Sigmoid colon (tissue), 7 donors: ENCODE measurements around the gene TRPV4. TPM values are rescaled to one million over a fixed set of nuclear protein-coding genes. Genes with fewer than 3 reads are reported as not detected.

Experiments
- DNase-seq: peaks from one replicate; pipeline ENCODE4 v3.0.0-alpha.2; 2019
- H3K27ac ChIP-seq, 4 donors: fragments of 200-600 bp; sonication (generic); one replicate each; pipeline ENCODE4 v1.5.1; 2016 to 2019; ENCODE audit warnings: mild to moderate bottlenecking in 1 of 4
- H3K27me3 ChIP-seq, 3 donors: fragments of 200-600 bp; sonication (generic); one replicate each; pipeline ENCODE4 v1.5.1; 2019; ENCODE audit warnings: mild to moderate bottlenecking in 1 of 3
- H3K36me3 ChIP-seq, 4 donors: fragments of 200-600 bp; sonication (generic); one replicate each; pipeline ENCODE4 v1.5.1; 2016 to 2019
- H3K4me1 ChIP-seq, 4 donors: fragments of 200-600 bp; sonication (generic); one replicate each; pipeline ENCODE4 v1.5.1; 2017 to 2019
- H3K4me3 ChIP-seq, 4 donors: fragments of 200-600 bp; sonication (generic); one replicate each; pipeline ENCODE4 v1.5.1; 2017 to 2019; ENCODE audit warnings: mild to moderate bottlenecking in 2 of 4, moderate library complexity in 1 of 4
- H3K9me3 ChIP-seq, 4 donors: fragments of 200-600 bp in 3 of 4; sonication (generic) in 3 of 4; one replicate each; pipeline versions ENCODE4 v1.5.1 to v1.6.1; 2013 to 2019
- CTCF ChIP-seq, 4 experiments: fragments of 450-650 bp in 3 of 4; fragments of 200-600 bp in 1 of 4; IDR thresholded peaks; one replicate each; pipeline ENCODE4 v1.5.1; 2016 to 2019; ENCODE audit warnings: antibody characterized with exemption in 4 of 4, mild to moderate bottlenecking in 3 of 4, moderate library complexity in 2 of 4
- EP300 ChIP-seq, 4 donors: sonication (generic); formaldehyde crosslinking; IDR thresholded peaks; one replicate each; pipeline ENCODE4 v1.6.1; 2017; ENCODE audit warnings: antibody characterized with exemption in 4 of 4
- POLR2A ChIP-seq, 2 donors: fragments of 450-650 bp; IDR thresholded peaks; one replicate each; pipeline ENCODE4 v1.6.1; 2016; ENCODE audit warnings: antibody characterized with exemption in 2 of 2, mild to moderate bottlenecking in 2 of 2, moderate library complexity in 2 of 2
- POLR2AphosphoS5 ChIP-seq, 4 donors: sonication (generic); formaldehyde crosslinking; IDR thresholded peaks; one replicate each; pipeline ENCODE4 v1.6.1; 2017; ENCODE audit warnings: antibody characterized with exemption in 4 of 4
- WGBS, 2 donors: extraction: QIAGEN DNeasy Blood & Tissue Kit; methylation state at CpG; one replicate each; pipeline ENCODE4 v1.1.7; 2013; 5-methylcytosine and 5-hydroxymethylcytosine counted together
- intact Hi-C: fragments of 100-400 bp; cut with DNase I; formaldehyde crosslinking; loops from one replicate; pipeline ENCODE4 v1.15.1; 2023
- polyA plus RNA-seq, 3 donors: library from polyadenylated mRNA; stranded (reverse); fragments of 200-250 nt; gene quantifications; one replicate each; pipeline ENCODE4 v1.2.3, GENCODE V29; 2013
- total RNA-seq, 4 donors: library from RNA; depleted of rRNA; stranded (reverse); fragments of >200 nt; gene quantifications; one replicate each; pipeline ENCODE4 v1.1.0, GENCODE V29; 2016
- donor health status: healthy with polysubstance abuse.
- donor health status: Bipolar disorder and iron deficiency.
- donor health status: healthy.

Gene TRPV4
- total and polyA plus RNA-seq, 7 donors, result 0.14 to 0.60 (median 0.39) TPM; not detected in 1

GRCh38 chr12:109776624-109777023 is 56.6 kb downstream of the TRPV4 start:
- DNase-seq, result no peak
- Histone ChIP-seq H3K4me1 (peaks cover 0 to 14% (median 11%) of the 10 kb centered on the region in 4 donors), H3K36me3 (no peaks in the 10 kb centered on the region), H3K9me3 (peaks cover 0 to 12% (median 0%) of the 10 kb centered on the region in 4 donors), H3K27ac (no peak overlapping the region), H3K27me3 (no peaks in the 10 kb centered on the region), H3K4me3 (no peak overlapping the region)
- WGBS, 2 donors, result 85 to 86% methylated on average over 9 of the region's 9 CpGs
- intact Hi-C loops, result no loop called here
- no peak for TF ChIP-seq EP300 (IDR thresholded peaks at IDR 0.05)

- 19 to 20% methylated on average over 10 of the region's 10 CpGs for WGBS, 2 donors
- intact Hi-C loops, result loop anchor here (1.0 to 2.0 kb wide), 2 partner anchors 178 to 257 kb away; no protein-coding TSS in a partner anchor
- no peak overlapping the region for H3K4me3 ChIP-seq
- H3K27ac ChIP-seq, result no peak overlapping the region
- no peaks in the 10 kb centered on the region for H3K27me3 ChIP-seq
- H3K36me3 ChIP-seq, result no peaks in the 10 kb centered on the region
- H3K9me3 ChIP-seq, result peaks cover 0 to 12% (median 0%) of the 10 kb centered on the region in 4 donors
- no peak for TF ChIP-seq POLR2AphosphoS5 (IDR thresholded peaks at IDR 0.05)
- peak; percentile 75 to 89 (median 86) for TF ChIP-seq CTCF (IDR thresholded peaks at IDR 0.05)
- peaks cover 0 to 14% (median 11%) of the 10 kb centered on the region in 4 donors for H3K4me1 ChIP-seq
- DNase-seq, result peak; percentile 87
Measured at GRCh38 chr12:109775172-109775881, 57.9 kb downstream of the TRPV4 start.

- Histone ChIP-seq H3K4me1 (peaks cover 0 to 18% (median 11%) of the 10 kb centered on the region in 4 donors), H3K36me3 (no peaks in the 10 kb centered on the region), H3K27me3 (no peaks in the 10 kb centered on the region), H3K9me3 (peaks cover 0 to 1% (median 0%) of the 10 kb centered on the region in 4 donors), H3K27ac (no peak overlapping the region), H3K4me3 (peak overlapping the region in 1 of 4 donors; percentile 10)
- TF ChIP-seq POLR2AphosphoS5 (IDR thresholded peaks at IDR 0.05), result no peak
- TF ChIP-seq CTCF (IDR thresholded peaks at IDR 0.05), result no peak
- WGBS, 2 donors, result 7 to 29% methylated on average over 21 of the region's 21 CpGs
- intact Hi-C loops, result loop anchor here (2.0 to 5.0 kb wide), 2 partner anchors 61 to 255 kb away; partner anchors contain the start of gene FAM222A
- peak; percentile 56 for DNase-seq
Measured at GRCh38 chr12:109773384-109774011, 59.7 kb downstream of the TRPV4 start.

DNA sequence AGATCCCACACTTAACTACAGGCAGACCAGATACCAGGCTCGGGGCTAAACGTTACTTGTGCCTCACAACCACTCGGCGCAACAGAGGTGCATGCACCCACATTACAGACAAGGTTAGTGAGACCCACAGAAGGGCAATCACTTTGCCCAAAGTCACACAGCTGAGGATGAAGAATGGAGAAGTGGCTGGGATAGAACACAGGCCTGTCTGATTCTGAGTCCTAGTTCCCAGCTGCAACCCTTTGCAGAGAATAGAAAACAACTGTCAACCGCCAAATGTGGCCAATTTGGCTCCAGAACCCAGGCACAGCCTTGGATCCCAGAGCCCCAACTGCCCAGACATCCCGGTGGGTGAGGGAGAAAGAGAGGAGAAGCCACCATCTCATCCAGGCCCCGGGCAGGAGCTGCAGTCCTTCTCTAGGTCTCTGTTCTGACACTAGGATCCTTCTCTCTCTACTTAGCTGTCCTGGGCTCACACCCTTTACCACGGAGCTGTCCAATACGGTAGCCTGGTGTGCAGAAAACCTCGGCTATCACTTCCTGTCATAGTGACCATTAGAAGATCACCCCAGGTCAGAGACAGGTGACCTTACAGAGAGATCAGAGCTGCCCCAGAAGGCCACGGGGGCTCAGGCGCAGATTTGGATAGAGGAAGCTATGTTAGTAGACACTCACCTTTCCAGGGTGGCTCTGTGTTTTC is 60.4 kb downstream of the TRPV4 start:
- H3K9me3 ChIP-seq, result no peaks in the 10 kb centered on the region
- no peaks in the 10 kb centered on the region for H3K36me3 ChIP-seq
- no peak overlapping the region for H3K4me3 ChIP-seq
- no peak overlapping the region for H3K27ac ChIP-seq
- peak; percentile 30 for DNase-seq
- 37 to 59% methylated on average over 12 of the region's 12 CpGs for WGBS, 2 donors
- TF ChIP-seq CTCF (IDR thresholded peaks at IDR 0.05) (no peak), POLR2AphosphoS5 (IDR thresholded peaks at IDR 0.05) (no peak), EP300 (IDR thresholded peaks at IDR 0.05) (no peak), POLR2A (IDR thresholded peaks at IDR 0.05) (no peak)
- intact Hi-C loops, result loop anchor here (5.0 kb wide), 1 partner anchor 60 kb away; the partner anchor contains the start of gene FAM222A
- H3K4me1 ChIP-seq, result peaks cover 0 to 18% (median 11%) of the 10 kb centered on the region in 4 donors
- H3K27me3 ChIP-seq, result no peaks in the 10 kb centered on the region
